ENCODE results near the gene B4GALT2.

B4GALT2 gene

GRCh38 chr1:43978551-43979260 lies at the start of gene B4GALT2:
Gene B4GALT2 (plus strand): TSS chr1:43979210. CDS start chr1:43981161, 1,951 bp downstream.
- no peak for DNase-seq (ENCODE audit: low read depth, low spot score)

- DNase-seq (ENCODE audit: low read depth, low spot score), result no peak
Measured at GRCh38 chr1:43930168-43930948, 48.7 kb upstream of the B4GALT2 start.

- no peak for DNase-seq (ENCODE audit: low read depth, low spot score)
Measured at GRCh38 chr1:43930949-43931275, 48.1 kb upstream of the B4GALT2 start.

GRCh38 chr1:43931711-43932660 lies 47.0 kb upstream of the B4GALT2 start:
- no peak for DNase-seq (ENCODE audit: low read depth, low spot score)

- no peak for DNase-seq (ENCODE audit: low read depth, low spot score)
Measured at GRCh38 chr1:43932786-43933385, 46.1 kb upstream of the B4GALT2 start.

- DNase-seq (ENCODE audit: low read depth, low spot score), result no peak
Measured at GRCh38 chr1:43933386-43934100, 45.5 kb upstream of the B4GALT2 start, which contains the start of gene ARTN. Gene ARTN (plus strand): TSS chr1:43933801. CDS start chr1:43935657, 1,856 bp downstream.

- peak; percentile 71 for DNase-seq (ENCODE audit: low read depth, low spot score)
Measured at GRCh38 chr1:43934101-43934985, 44.7 kb upstream of the B4GALT2 start.

GRCh38 chr1:43934986-43935324 lies 44.1 kb upstream of the B4GALT2 start:
- DNase-seq (ENCODE audit: low read depth, low spot score), result no peak

GRCh38 chr1:43935711-43936427 lies 43.1 kb upstream of the B4GALT2 start:
- no peak for DNase-seq (ENCODE audit: low read depth, low spot score)

GRCh38 chr1:43936431-43937151 lies 42.4 kb upstream of the B4GALT2 start:
- DNase-seq (ENCODE audit: low read depth, low spot score), result no peak

GRCh38 chr1:43937179-43937865 lies 41.7 kb upstream of the B4GALT2 start:
- DNase-seq (ENCODE audit: low read depth, low spot score), result no peak

GRCh38 chr1:43938383-43938782 lies 40.6 kb upstream of the B4GALT2 start:
- no peak for DNase-seq (ENCODE audit: low read depth, low spot score)

GRCh38 chr1:43938892-43939587 lies 40.0 kb upstream of the B4GALT2 start:
- no peak for DNase-seq (ENCODE audit: low read depth, low spot score)

GRCh38 chr1:43942411-43942810 lies 36.6 kb upstream of the B4GALT2 start:
- no peak for DNase-seq (ENCODE audit: low read depth, low spot score)

- DNase-seq (ENCODE audit: low read depth, low spot score), result no peak
Measured at GRCh38 chr1:43944860-43945259, 34.1 kb upstream of the B4GALT2 start.

GRCh38 chr1:43945674-43946235 lies 33.3 kb upstream of the B4GALT2 start:
- no peak for DNase-seq (ENCODE audit: low read depth, low spot score)
